GM12891 (cell line): Measurements from ENCODE around the gene ARV1.

ENCODE experiments used
- PAX5 ChIP-seq: IDR thresholded peaks from 2 replicates; pipeline ENCODE4 v1.6.1; 2011; ENCODE audit warnings: low read length, moderate library complexity, mild to moderate bottlenecking; ENCODE audit not compliant: insufficient read depth, severe bottlenecking
- POLR2A ChIP-seq: IDR thresholded peaks from 2 replicates; pipeline ENCODE4 v1.6.1; 2011; ENCODE audit warnings: low read depth, low read length, control low read depth
- POLR2AphosphoS5 ChIP-seq: IDR thresholded peaks from 2 replicates; pipeline ENCODE4 v1.6.1; 2011; ENCODE audit warnings: low read depth, low read length, control low read depth
- SPI1 ChIP-seq: IDR thresholded peaks from 2 replicates; pipeline ENCODE4 v1.6.1; 2011; ENCODE audit warnings: low read depth, low read length, control low read depth
- TAF1 ChIP-seq: IDR thresholded peaks from 2 replicates; pipeline ENCODE4 v1.6.1; 2011; ENCODE audit warnings: low read depth, low read length, control low read depth

- TF ChIP-seq POLR2A (no peak), POLR2AphosphoS5 (no peak), TAF1 (no peak), PAX5 (no peak), SPI1 (no peak)
Measured at GRCh38 chr1:230940848-230941247, 38.0 kb upstream of the ARV1 start.
